IPS DF 6.9 (cell line): Measurements from ENCODE around the gene SLC4A2.

Experiments
- DNase-seq: peaks from one replicate; pipeline ENCODE4 v3.0.0-alpha.2; 2013; ENCODE audit warnings: low read depth, low spot score
- H3K27ac ChIP-seq: one replicate; pipeline ENCODE4 v1.5.1; 2013; ENCODE audit warnings: low read length, control low read depth
- H3K27me3 ChIP-seq: 2 replicates; pipeline ENCODE4 v1.6.1; 2013; ENCODE audit warnings: mild to moderate bottlenecking, low read length; ENCODE audit not compliant: control insufficient read depth, insufficient read depth
- H3K36me3 ChIP-seq: 2 replicates; pipeline ENCODE4 v1.6.1; 2013; ENCODE audit warnings: low read length; ENCODE audit not compliant: control insufficient read depth, insufficient read depth
- H3K4me1 ChIP-seq: 2 replicates; pipeline ENCODE4 v1.6.1; 2013; ENCODE audit warnings: low read length; ENCODE audit not compliant: control insufficient read depth, insufficient read depth
- H3K4me3 ChIP-seq: 2 replicates; pipeline ENCODE4 v1.5.1; 2013; ENCODE audit warnings: mild to moderate bottlenecking, low read length
- H3K9me3 ChIP-seq: 2 replicates; pipeline ENCODE4 v1.6.1; 2013; ENCODE audit warnings: low read length, inconsistent platforms; ENCODE audit not compliant: control insufficient read depth, insufficient read depth
- WGBS: extraction: QIAGEN DNeasy Blood & Tissue Kit; methylation state at CpG from one replicate; pipeline ENCODE4 v1.1.7; 2013; ENCODE audit warnings: mixed read lengths, missing lambda C conversion rate; ENCODE audit not compliant: insufficient read length, insufficient coverage; 5-methylcytosine and 5-hydroxymethylcytosine counted together

The SLC4A2 gene

DNA sequence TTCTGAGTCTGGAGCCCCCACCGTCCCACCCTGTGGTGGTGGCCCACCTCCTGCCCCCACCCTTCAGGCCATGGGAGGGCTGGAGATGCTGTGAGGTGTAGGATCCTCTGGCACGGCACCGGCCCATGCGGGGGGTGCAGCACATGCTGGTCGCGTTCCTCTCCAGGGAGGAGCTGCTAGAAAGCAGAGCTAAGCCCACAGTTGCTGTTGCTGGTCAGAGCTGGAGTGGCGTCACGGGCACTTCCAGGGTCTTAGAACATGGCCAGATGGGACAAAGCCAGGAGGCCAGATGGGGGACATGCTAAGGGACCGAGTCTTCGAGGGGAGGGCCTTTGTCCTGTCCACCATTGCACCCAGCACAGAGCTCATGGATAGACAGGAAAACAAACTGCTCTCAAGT is 48.5 kb downstream of the SLC4A2 start:
- peaks cover 8% of the 10 kb centered on the region for H3K4me1 ChIP-seq

DNA sequence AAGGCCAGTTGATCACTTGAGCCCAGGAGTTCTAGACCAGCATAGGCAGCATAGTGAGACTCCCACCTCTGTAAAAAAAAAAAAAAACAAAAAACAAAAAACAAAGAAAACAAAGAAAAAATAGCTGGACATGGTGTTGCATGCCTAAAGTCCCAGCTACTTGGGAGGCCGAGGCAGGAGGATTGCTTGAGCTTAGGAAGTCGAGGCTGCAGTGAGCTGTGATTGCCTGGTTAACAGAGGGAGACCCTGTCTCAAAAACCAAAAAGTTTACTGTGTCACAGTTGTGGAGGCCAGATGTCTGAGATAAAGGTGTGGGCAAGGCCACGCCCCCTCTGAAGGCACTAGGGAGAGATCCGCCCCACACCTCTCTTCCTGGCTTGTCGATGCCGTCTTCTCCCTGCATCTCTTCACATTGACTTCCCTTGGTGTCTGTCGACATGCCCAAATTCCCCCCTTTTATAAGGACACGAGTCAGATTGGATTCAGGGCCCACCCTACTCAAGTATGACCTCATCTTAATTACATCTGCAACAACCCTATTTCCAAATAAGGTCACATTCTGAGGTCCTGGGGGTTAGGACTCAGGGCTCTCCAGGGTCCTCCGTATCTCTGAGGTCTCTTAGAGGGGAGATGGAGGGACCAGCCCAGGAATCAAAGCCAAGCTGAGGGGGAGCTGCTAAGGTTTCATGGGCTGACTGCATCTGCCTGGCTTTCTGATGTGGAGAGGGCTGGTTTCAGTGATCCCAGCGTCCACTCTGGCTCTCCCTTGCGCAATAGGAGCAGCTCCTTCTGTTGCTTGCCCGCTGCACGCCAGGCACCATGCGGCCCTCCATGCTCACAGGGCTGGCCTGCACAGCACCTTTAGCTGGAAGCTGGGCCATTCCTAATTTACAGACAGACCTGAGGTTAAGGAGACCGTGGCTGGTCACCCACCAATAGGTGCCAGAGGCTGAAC is 50.0 kb downstream of the SLC4A2 start:
- no peaks in the 10 kb centered on the region for H3K9me3 ChIP-seq
- no peak overlapping the region for H3K27ac ChIP-seq
- no peaks in the 10 kb centered on the region for H3K27me3 ChIP-seq
- H3K4me3 ChIP-seq, result no peak overlapping the region
- no peak for DNase-seq
- peaks cover 8% of the 10 kb centered on the region for H3K4me1 ChIP-seq
- no CpG with 5 or more reads among the region's 15 CpGs for WGBS
- no peaks in the 10 kb centered on the region for H3K36me3 ChIP-seq

More for the DNA sequence above, 48.5 kb downstream of the SLC4A2 start:
- Histone ChIP-seq H3K27ac (no peak overlapping the region), H3K9me3 (no peaks in the 10 kb centered on the region), H3K4me3 (no peak overlapping the region), H3K27me3 (no peaks in the 10 kb centered on the region), H3K36me3 (no peaks in the 10 kb centered on the region)
- WGBS, result no CpG with 5 or more reads among the region's 10 CpGs
- no peak for DNase-seq

- H3K27me3 ChIP-seq, result no peaks in the 10 kb centered on the region
- H3K4me1 ChIP-seq, result peaks cover 6% of the 10 kb centered on the region
- H3K27ac ChIP-seq, result no peak overlapping the region
- no peaks in the 10 kb centered on the region; the same call in 1 of the 2 replicates for H3K36me3 ChIP-seq
- WGBS, result no CpG with 5 or more reads among the region's 11 CpGs
- DNase-seq, result no peak
- no peak overlapping the region for H3K4me3 ChIP-seq
- H3K9me3 ChIP-seq, result no peaks in the 10 kb centered on the region
These were observed 51.0 kb downstream of the SLC4A2 start for GRCh38 chr7:151110236-151110940.

DNA sequence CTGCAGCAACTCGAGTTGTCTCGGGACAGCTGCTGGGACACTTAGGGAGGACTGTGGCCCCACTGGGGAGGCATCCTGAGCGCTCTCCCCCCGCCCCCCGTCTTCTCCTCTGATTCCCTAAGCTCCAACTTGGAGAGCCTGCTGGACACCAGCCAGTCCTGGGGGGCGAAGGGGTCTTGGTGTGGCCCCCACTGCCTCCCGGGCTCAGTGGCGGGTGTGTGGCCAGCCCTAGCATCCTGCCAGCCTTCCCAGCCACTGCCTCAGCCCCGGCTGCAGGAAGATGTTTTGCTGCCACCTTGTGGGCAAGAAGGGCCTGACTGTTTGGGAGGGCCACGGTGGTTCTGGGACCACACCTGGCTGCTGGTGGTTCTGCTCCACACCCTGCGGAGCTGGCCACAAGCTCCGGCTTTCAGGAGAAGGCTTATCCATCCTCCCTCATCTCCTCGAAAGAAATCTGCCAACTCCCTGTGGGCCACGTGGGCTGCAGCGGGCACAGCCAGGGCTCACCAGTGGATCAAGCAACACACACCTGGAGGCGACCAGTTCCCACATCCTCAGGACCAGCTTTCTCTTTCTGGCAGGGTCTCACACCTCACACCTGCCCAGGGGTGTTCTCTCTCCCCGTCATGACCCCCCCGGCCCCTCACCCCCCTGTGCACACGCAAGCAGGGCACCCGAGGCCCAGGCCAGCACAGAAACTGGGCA is 51.7 kb downstream of the SLC4A2 start:
- DNase-seq, result no peak
- no peaks in the 10 kb centered on the region for H3K9me3 ChIP-seq
- H3K27me3 ChIP-seq, result no peaks in the 10 kb centered on the region
- no peak overlapping the region for H3K4me3 ChIP-seq
- H3K4me1 ChIP-seq, result peaks cover 6% of the 10 kb centered on the region
- WGBS, result no CpG with 5 or more reads among the region's 20 CpGs
- H3K36me3 ChIP-seq, result no peaks in the 10 kb centered on the region; the same call in 1 of the 2 replicates
- no peak overlapping the region for H3K27ac ChIP-seq

DNA sequence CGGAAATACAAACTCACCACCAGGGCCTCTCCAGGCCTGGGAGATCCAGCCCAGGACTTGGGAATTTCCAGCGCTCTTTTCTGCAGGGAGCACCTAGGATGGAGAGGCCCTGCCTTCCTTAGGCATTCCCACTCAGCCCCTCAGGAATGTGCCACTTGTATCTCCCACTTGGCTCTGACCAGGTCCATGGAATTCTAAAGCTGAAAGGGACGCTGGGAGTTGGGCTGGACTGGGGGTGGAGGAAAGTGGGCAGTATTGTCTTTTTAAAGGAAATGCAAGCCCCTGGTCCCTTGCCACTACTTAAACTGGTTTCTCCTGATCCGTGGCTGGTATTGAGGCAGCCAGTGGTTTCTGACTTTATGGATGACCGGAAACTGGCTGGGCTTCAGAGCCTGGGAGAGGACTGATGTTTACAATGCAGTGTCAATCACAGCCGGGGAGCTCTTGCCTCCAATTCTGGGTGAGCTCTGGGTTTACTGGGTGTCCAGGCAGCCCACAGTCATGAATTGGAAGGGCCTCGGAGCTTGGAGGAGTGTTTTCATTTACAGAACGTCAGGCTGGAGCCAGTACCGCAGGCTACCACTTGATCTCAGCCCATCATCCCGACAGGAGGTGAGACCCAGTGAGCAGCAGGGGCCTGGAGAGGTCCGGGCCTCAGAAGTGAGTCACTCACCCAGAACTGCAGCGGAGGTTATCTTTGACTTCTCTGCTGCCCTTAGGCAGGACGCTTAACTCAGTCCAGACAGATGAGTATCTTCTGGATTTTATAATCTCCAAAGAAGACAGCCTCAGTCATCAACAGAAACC is 54.2 kb downstream of the SLC4A2 start:
- no CpG with 5 or more reads among the region's 13 CpGs for WGBS

DNA sequence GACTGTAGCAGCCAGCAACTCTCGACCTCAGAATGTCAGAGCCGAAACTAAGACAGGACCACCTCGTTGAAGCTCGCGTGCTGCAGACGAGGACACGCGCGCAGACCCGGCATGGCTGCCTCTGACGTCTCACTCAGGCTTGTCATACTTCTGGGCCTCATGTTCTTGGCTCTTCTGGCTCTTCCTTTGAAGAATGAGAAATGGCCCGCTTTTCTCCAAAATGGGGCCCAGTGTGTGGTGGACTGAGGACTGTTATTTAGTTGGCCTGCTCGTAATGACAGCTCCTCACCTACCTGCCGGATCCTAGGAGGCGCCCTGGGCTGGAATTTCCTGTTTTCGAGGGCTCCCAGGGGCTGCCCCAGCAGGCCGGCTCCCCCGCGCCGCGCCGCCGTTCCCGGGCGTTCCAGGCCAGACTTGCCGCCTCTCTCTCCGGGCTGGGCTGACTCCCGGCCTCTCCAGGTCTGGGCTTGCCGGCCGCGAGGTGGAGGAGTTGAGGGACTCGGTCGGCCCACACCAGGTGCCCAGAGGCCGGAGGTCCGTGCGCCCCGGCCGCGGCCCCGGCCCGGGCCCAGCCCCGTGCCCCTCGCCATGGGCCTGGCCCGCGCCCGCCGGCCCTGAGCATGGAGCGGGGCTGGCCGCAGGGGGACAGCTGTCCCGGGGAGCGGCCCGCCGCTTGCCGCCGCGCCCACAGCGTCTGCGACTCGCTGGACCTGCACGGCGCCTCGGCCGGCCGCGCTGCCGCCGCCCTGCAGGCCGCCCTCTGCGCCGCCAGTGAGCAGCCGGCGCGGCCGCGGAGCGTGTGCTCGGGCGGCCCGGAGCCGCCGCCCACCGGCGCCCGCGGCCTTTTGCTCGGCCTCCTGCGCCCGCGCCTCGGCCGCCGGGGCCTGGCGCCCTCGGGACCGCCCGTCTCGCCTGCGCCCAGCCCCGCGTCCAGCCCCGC is 55.0 kb downstream of the SLC4A2 start:
- DNase-seq, result no peak
- Histone ChIP-seq H3K36me3 (peaks cover 10% of the 10 kb centered on the region), H3K9me3 (no peaks in the 10 kb centered on the region), H3K4me3 (peak overlapping the region; percentile 37; the same call in 1 of the 2 replicates), H3K4me1 (peaks cover 6% of the 10 kb centered on the region), H3K27me3 (no peaks in the 10 kb centered on the region), H3K27ac (no peak overlapping the region)
- no CpG with 5 or more reads among the region's 101 CpGs for WGBS

More for the DNA sequence above, 54.2 kb downstream of the SLC4A2 start:
- H3K27ac ChIP-seq, result no peak overlapping the region
- H3K9me3 ChIP-seq, result no peaks in the 10 kb centered on the region
- H3K27me3 ChIP-seq, result no peaks in the 10 kb centered on the region
- DNase-seq, result no peak
- H3K4me1 ChIP-seq, result peaks cover 6% of the 10 kb centered on the region
- no peak overlapping the region for H3K4me3 ChIP-seq
- H3K36me3 ChIP-seq, result peaks cover 2% of the 10 kb centered on the region; the same call in 1 of the 2 replicates

DNA sequence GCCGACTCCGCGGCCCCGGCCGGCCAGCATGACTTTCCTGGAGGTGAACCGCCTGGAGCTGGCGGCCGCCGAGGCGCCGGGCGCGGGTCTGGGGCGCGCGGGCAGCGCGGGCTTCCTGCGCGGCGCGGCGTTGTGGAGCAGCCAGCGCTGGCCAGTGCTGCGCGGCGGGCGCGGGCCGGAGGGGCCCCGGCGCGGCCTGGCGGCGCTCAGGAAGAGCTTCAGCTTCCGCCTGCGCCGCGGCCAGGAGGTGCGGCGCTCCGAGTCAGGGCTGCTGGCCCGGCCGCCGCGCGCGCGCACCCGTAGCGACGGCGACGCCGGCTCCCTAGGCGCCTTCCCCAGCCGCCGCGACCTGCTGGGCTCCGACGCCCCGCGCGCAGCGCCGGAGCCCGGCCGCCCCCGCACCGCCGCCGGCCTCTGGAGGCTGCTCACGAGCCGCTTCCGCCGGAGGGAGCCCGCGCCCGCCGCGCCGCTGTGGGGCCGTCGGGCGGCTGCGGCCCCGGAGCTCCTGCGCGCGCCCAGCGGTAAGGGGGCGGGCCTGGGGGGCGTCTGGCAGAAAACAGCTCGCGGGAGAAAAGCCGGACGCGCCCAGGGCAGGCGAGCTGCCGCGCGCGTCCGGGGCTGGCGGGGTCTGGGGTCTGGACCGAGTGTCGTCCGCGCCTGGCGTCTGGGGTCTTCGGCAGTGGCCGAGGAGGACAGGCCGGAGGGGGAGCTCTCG is 55.9 kb downstream of the SLC4A2 start:
- Histone ChIP-seq H3K4me1 (peaks cover 6% of the 10 kb centered on the region), H3K36me3 (peaks cover 10% of the 10 kb centered on the region), H3K4me3 (peak overlapping the region; percentile 37; the same call in 1 of the 2 replicates), H3K27ac (no peak overlapping the region), H3K9me3 (no peaks in the 10 kb centered on the region), H3K27me3 (no peaks in the 10 kb centered on the region)
- WGBS, result no CpG with 5 or more reads among the region's 114 CpGs
- no peak for DNase-seq

DNA sequence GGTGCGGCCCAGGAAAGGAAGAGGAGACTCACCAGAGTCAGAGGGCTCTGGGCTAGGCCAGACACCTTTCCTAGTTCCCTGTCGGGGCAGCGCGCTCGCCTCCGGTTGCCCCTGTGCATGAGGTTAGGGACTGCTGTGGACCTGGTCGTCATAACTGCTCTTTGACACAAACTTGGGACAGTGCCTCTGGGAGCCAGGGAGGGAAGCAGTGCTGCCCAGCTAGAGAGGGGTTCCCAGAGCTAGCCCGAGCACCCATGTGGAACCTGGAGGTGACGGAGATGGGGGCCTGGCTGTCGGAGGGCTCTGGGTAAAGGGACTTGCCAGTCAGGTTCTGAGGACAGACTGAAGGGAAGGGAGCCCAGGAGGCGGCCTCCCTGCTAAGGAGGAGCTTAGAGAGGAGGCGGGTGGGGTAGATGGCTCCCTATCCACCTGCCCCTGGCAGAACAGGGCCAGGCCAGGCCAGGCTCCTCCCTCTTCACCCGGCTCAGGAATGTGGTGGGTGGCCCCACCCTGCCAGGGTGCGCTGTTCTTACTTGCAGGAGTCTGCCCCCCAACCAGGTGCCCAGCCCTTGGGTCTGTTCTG is 56.5 kb downstream of the SLC4A2 start:
- peaks cover 6% of the 10 kb centered on the region for H3K4me1 ChIP-seq
- H3K9me3 ChIP-seq, result no peaks in the 10 kb centered on the region
- WGBS, result no CpG with 5 or more reads among the region's 14 CpGs
- H3K4me3 ChIP-seq, result peak overlapping the region; percentile 37; the same call in 1 of the 2 replicates
- no peak overlapping the region for H3K27ac ChIP-seq
- no peak for DNase-seq
- H3K36me3 ChIP-seq, result peaks cover 13% of the 10 kb centered on the region
- no peaks in the 10 kb centered on the region for H3K27me3 ChIP-seq
